ENCODE data around the gene SVOPL.

The SVOPL gene

DNA sequence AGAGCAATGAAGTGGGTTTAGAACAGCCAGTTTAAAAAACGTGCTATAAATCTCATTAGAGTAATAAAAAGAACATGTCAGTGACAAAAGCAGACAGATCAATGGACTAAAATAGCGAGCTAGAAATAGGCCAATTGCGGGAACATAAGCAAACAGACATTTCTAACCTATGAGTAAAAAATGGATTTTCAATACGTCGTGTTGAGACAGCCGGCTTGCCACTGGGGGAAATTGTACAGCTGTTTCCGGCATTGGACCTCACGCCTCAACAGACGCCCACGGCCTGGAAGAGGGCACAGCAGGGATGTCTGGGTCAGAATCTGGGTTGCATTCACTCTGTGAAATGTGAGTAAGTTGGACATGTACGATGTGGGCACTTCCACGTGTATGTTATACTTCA, 92.9 kb downstream of the SVOPL start:
- Mint-ChIP-seq H3K27ac (no peak overlapping the region), H3K9me3 (no peaks in the 10 kb centered on the region), H3K4me1 (peaks cover 15% of the 10 kb centered on the region), H3K4me3 (no peak overlapping the region), H3K36me3 (no peaks in the 10 kb centered on the region), H3K27me3 (no peaks in the 10 kb centered on the region)

DNA sequence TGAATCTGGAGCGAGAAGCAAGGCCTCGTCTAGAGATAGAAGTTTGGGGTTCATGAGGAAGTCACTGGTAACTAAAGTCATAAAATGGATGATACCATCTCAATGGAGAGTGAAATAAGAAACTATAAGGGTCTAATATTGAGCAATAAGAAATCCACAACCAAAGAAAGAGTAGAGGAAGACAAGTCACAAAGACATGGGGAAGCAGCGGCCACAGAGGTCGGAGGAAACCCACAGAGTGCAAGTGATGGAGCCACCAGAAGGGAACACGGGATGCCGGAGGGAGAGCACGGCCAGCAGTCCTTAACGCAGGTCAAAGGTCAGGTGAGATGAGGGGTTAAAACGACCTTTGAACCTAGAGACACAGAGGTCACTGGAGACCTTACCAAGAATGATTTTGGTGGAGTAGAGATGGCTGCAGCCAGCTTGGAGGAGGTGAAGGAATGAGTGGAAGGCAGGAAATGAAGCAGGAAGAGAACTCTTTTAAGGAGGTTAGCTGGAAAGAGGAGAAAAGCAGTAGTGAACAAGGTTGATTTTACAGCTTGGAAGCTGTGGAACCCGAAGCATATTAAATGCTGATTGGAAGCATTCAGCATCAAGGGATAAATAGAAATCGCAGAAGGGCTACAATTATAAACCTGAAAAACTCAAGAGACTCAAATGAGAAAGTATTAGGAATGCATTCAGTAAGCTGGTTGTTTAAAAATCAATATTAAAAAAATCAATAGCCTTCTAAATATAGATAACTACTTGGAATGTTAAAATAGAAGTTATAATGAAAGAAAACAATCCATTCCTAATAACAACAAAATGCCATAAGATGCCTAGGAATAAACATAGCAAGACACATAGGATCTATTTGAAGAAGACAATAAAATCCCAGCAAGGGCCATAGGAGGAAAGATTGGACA, 93.7 kb downstream of the SVOPL start:
- Mint-ChIP-seq H3K9me3 (no peaks in the 10 kb centered on the region), H3K27me3 (no peaks in the 10 kb centered on the region), H3K4me3 (no peak overlapping the region), H3K36me3 (no peaks in the 10 kb centered on the region), H3K27ac (peak overlapping the region; percentile 38), H3K4me1 (peaks cover 15% of the 10 kb centered on the region)

DNA sequence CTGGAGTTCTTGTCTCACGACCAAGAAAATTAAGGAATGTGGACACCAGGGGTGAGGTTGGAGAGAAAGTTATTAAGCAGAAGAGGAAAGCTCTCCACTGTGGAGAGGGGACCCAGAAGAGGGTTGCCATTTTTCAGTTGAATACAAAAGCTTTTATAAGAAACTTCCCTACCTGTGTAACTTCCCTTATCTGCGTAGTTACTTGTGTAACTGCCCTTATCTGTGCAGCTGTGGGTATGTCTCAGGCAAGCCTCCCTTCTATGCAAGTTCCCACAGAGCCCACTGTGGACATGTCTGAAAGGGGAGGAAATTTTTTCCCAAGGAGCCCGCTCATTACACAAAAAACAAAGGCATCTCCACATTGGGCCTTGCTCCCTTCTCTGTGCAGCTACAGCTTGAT, 94.9 kb downstream of the SVOPL start:
- Mint-ChIP-seq H3K27ac (no peak overlapping the region), H3K9me3 (no peaks in the 10 kb centered on the region), H3K27me3 (no peaks in the 10 kb centered on the region), H3K4me1 (peaks cover 15% of the 10 kb centered on the region), H3K4me3 (no peak overlapping the region), H3K36me3 (no peaks in the 10 kb centered on the region)

DNA sequence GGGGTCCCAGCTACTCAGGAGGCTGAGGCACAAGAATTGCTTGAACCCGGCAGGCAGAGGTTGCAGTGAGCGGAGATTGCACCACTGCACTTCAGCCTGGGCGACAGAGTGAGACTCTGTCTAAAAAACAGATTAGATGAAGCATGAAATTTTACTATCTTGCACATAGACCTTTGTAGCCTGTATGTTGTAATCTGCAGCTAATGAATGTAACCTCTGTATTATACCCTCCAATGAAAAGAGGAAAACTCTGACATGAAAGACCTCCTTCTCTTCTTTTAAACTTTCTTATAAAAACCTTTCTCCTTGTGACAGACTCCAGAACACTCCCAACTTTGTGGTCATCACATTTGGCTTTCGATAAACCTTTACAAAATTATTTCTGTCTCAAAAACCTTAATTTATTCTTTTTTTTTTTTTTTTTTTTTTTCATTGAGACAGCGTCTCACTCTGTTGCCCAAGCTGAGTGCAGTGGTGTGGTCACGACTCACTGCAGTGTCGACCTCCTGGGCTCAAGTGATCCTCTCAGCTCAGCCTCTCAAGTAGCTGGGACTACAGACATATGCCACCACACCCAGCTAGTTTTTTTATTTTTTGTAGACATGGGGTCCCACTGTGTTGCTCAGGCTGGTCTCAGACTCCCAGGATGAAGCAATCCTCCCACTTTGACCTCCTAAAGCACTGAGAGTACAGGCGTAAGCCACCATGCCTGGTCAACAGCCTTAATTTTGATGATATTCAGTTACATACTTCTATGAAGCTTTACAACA, 97.4 kb downstream of the SVOPL start:
- Mint-ChIP-seq H3K27me3 (peaks cover 1% of the 10 kb centered on the region), H3K9me3 (no peaks in the 10 kb centered on the region), H3K4me3 (no peak overlapping the region), H3K27ac (no peak overlapping the region), H3K4me1 (peaks cover 15% of the 10 kb centered on the region), H3K36me3 (no peaks in the 10 kb centered on the region)

DNA sequence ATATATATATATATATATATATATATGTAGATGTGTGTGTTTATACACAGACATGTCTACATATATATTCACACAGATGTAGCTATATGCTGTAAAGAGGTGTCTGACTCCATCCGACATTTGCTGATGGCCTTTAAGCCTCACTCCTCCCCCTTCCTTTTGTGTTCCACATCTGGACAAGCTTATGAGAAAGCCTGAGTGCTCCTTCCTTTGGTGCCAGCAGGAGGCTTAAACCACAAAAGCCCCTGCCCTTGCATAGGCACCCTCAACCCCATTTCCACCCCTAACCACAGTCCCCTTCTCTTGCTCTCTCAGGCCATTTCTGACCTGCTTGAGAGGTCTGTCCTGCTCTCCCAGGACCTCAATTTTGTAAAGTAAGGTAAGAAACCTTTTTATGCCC, 98.7 kb downstream of the SVOPL start:
- H3K4me3 Mint-ChIP-seq = no peak overlapping the region
- H3K9me3 Mint-ChIP-seq = no peaks in the 10 kb centered on the region
- H3K4me1 Mint-ChIP-seq = peaks cover 7% of the 10 kb centered on the region
- no peaks in the 10 kb centered on the region for H3K36me3 Mint-ChIP-seq
- peaks cover 1% of the 10 kb centered on the region for H3K27me3 Mint-ChIP-seq
- no peak overlapping the region for H3K27ac Mint-ChIP-seq

DNA sequence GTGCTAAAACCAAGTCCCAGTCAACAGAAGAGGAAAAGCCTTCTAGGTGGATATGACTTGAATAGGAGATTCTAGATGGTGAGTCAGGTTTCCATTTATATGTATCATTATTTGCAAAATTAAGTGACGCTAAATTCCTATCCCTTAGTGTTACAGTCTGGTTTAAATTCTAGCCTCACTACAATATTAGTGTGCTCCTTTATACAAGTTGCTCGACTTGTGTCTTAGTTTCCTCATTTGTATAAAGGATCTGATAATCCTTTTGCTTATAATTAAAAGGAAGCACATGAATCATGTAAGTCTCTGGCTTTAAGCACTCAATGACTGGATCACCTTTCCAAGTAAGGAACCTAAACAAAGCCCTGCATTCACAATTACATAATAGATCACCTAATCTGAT, 105.7 kb downstream of the SVOPL start:
- H3K36me3 Mint-ChIP-seq = no peaks in the 10 kb centered on the region
- no peaks in the 10 kb centered on the region for H3K9me3 Mint-ChIP-seq
- H3K27ac Mint-ChIP-seq = no peak overlapping the region
- no peaks in the 10 kb centered on the region for H3K4me1 Mint-ChIP-seq
- H3K4me3 Mint-ChIP-seq = no peak overlapping the region
- no peaks in the 10 kb centered on the region for H3K27me3 Mint-ChIP-seq

DNA sequence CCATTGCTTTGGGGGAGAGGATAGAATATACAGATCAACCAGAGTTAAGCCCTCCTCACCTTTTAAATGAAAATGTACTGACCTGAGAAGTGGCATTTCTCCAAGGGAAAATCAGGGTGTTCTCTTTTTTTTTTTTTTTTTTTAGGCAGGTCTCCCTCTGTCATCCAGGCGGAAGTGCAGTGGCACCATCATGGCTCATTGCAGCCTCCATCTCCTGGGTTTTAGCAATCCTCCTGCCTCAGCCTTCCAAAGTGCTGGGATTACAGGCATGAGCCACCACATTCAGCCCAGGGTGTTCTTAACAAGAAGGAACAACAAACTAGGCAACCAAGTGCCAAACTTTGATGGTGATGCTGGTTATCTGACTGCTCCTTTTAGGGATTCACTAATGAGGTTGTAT, 111.0 kb downstream of the SVOPL start:
- Mint-ChIP-seq H3K4me3 (no peak overlapping the region), H3K9me3 (no peaks in the 10 kb centered on the region), H3K36me3 (peaks cover 3% of the 10 kb centered on the region), H3K4me1 (no peaks in the 10 kb centered on the region), H3K27ac (no peak overlapping the region), H3K27me3 (no peaks in the 10 kb centered on the region)

DNA sequence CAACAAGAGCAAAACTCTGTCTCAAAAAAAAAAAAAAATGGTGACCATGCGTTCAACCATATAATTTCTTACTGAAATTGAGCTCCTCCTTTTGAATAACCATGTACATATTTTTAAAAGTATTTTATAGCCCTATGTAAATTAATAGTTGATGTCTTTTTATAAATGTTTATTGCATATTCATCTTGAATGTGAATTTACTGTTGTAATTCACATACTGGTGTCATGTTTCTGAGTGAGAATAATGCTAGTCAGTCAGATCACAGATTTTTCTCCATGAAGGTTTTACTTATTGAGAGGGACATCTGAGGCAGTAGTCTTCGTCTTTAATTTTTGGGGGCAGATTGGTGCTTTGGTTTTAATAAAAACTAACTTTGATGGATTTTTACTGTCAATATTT, 112.2 kb downstream of the SVOPL start:
- Mint-ChIP-seq H3K27me3 (no peaks in the 10 kb centered on the region), H3K9me3 (no peaks in the 10 kb centered on the region), H3K36me3 (peaks cover 14% of the 10 kb centered on the region), H3K27ac (no peak overlapping the region), H3K4me3 (no peak overlapping the region), H3K4me1 (no peaks in the 10 kb centered on the region)

DNA sequence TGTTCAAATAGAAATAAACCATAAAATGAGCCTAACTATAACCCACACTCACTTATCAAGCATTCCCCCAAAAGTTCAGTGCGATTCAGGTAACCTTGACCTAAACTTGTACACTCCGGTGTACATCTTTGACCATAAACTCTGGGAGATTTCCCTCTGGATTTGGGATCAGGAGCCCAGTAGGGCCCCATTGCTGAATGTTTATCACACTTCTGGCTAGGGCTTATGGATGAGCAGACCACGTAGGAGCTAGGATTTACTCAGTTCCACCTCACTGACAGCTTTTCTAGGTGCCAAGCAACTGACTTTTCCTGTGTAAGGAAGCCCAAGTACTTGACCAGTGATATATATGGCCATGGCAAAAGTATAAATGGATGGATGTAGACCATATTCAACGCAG, 113.7 kb downstream of the SVOPL start:
- H3K4me1 Mint-ChIP-seq = no peaks in the 10 kb centered on the region
- H3K4me3 Mint-ChIP-seq = no peak overlapping the region
- no peaks in the 10 kb centered on the region for H3K27me3 Mint-ChIP-seq
- H3K9me3 Mint-ChIP-seq = no peaks in the 10 kb centered on the region
- peaks cover 22% of the 10 kb centered on the region for H3K36me3 Mint-ChIP-seq
- no peak overlapping the region for H3K27ac Mint-ChIP-seq

DNA sequence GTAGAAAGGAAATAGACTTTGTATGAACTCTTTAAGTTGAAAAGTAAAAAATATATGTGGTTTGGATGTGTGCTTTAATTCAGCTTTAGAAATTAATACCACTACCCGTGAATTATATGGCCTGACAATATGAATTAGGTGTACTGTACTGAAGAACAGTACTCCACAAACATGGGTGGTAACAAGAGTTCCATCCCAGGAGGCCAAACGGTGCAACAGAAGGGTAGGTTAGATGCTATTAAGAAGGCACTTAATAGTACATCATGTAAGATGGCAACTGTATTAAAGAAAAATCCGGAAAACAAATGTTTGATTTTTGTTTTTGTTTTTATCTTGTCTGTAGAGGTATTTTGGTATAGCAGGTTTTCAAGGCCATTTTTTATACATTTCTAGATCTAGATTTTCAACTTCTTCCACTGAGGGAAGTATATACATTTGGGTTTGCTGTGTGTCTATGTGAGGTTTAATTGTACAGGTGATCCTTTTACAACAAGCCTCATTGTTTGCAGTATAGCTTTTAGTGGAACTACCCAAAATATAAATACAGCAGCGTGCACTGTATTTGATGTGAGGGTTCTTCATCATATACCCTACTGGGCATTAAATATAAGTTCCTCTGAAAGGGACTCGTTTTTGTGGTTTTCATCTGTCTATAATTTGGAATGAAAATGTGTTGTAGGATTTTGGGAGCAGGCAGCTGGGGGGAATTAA, 115.7 kb downstream of the SVOPL start:
- Mint-ChIP-seq H3K36me3 (peaks cover 27% of the 10 kb centered on the region), H3K27me3 (no peaks in the 10 kb centered on the region), H3K4me1 (no peaks in the 10 kb centered on the region), H3K9me3 (no peaks in the 10 kb centered on the region), H3K27ac (no peak overlapping the region), H3K4me3 (no peak overlapping the region)

DNA sequence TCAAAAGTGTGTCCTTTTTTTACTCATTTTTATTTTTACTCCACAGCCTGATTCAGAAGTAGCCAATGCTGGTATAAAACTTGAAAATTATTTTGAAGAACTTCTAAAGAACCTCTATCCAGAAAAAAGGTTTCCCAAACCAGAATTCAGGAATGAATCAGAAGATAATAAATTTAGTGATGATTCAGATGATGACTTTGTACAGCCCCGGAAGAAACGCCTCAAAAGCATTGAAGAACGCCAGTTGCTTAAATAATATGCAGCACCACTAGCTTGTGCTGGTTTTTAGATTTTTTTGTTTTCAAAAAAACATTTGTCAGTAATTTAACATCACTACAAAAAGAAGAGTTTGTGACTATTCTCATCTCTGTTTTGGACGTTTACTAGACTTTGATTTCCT, 116.5 kb downstream of the SVOPL start:
- no peaks in the 10 kb centered on the region for H3K27me3 Mint-ChIP-seq
- H3K9me3 Mint-ChIP-seq = no peaks in the 10 kb centered on the region
- peaks cover 30% of the 10 kb centered on the region for H3K36me3 Mint-ChIP-seq
- H3K27ac Mint-ChIP-seq = peak overlapping the region; percentile 46
- no peaks in the 10 kb centered on the region for H3K4me1 Mint-ChIP-seq
- no peak overlapping the region for H3K4me3 Mint-ChIP-seq

DNA sequence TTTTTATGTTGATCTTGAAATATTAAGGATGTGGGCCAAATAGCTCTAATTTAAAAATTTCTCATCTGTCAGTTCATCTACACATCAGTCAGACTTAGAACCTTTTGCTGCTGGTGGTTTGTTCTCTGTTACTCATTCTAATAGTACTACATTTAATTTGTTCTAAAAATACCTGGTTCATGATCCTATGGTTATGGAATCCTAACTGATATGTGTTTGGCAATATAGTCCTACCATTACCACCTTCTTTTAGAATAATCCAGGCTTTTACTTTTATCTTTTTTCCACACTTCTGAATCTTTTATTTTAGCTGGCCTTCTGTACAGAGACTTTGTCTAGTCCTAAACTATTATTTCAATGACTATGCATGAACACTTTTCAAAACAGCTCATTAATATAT, 116.9 kb downstream of the SVOPL start:
- Mint-ChIP-seq H3K4me1 (no peaks in the 10 kb centered on the region), H3K36me3 (peaks cover 33% of the 10 kb centered on the region), H3K27me3 (no peaks in the 10 kb centered on the region), H3K4me3 (no peak overlapping the region), H3K9me3 (no peaks in the 10 kb centered on the region), H3K27ac (no peak overlapping the region)

DNA sequence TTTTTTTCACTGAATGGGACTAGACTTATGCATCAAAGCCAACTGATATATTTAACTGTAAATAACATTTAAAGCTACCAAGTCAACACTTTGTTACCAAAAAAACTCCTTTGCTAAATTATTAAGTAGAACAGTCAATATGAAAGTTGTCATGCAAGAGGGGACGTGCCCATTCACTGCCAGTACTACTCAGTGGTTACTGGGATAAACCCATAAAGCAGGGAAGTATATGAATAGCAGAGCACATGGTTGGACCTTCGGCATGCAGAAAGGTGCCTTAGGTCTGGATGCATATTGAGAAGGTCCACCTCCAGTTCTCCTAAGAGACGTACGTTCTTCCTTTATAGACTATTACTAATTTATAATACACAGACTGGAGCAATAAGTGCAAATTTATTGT, 120.1 kb downstream of the SVOPL start:
- Mint-ChIP-seq H3K4me1 (no peaks in the 10 kb centered on the region), H3K9me3 (no peaks in the 10 kb centered on the region), H3K36me3 (peaks cover 39% of the 10 kb centered on the region), H3K27me3 (no peaks in the 10 kb centered on the region), H3K4me3 (no peak overlapping the region), H3K27ac (no peak overlapping the region)

DNA sequence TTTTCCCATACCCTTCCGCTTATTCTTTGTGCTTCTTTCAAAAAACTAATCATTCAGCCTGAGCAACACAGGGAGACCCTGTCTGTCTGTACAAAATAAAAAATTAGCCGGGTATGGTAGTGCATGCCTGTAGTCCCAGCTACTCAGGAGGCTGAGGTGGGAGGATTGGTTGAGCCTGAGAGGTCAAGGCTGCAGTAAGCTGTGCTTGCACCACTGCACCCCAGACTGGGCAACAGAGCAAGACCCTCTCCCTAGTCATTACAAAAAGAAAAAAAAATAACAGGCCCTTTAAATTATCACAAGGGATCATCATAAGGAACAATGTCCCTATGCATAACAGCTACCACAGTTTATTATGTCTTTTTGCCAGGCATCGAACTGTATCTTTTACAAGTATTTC, 121.5 kb downstream of the SVOPL start:
- peaks cover 10% of the 10 kb centered on the region for H3K4me1 Mint-ChIP-seq
- H3K9me3 Mint-ChIP-seq = no peaks in the 10 kb centered on the region
- H3K4me3 Mint-ChIP-seq = no peak overlapping the region
- no peak overlapping the region for H3K27ac Mint-ChIP-seq
- H3K36me3 Mint-ChIP-seq = peaks cover 39% of the 10 kb centered on the region
- H3K27me3 Mint-ChIP-seq = no peaks in the 10 kb centered on the region

DNA sequence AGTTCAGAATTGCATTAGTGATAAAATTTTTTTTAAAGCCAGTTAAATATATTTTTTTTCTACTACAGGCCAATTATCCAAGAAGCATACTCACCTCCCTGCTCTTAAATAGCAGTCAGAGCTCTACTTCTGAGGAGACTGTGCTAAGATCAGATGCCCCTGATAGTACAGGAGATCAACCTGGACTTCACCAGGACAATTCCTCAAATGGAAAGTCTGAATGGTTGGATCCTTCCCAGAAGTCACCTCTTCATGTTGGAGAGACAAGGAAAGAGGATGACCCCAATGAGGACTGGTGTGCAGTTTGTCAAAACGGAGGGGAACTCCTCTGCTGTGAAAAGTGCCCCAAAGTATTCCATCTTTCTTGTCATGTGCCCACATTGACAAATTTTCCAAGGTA, 122.0 kb downstream of the SVOPL start:
- Mint-ChIP-seq H3K4me1 (peaks cover 13% of the 10 kb centered on the region), H3K36me3 (peaks cover 37% of the 10 kb centered on the region), H3K27ac (no peak overlapping the region), H3K9me3 (no peaks in the 10 kb centered on the region), H3K4me3 (no peak overlapping the region), H3K27me3 (no peaks in the 10 kb centered on the region)
